ENCODE data around the gene POU3F2.

Gene POU3F2

GRCh38 chr6:98808541-98809210 lies 25.7 kb upstream of the POU3F2 start:
- no peak overlapping the region for H3K27ac ChIP-seq
- TF ChIP-seq CTCF (IDR thresholded peaks at IDR 0.05) (no peak), ZFX (IDR thresholded peaks at IDR 0.05; ENCODE audit: borderline replicate concordance) (no peak)

- TF ChIP-seq ZFX (IDR thresholded peaks at IDR 0.05; ENCODE audit: borderline replicate concordance) = no peak
- no peak for TF ChIP-seq CTCF (IDR thresholded peaks at IDR 0.05)
These were observed 22.2 kb upstream of the POU3F2 start for GRCh38 chr6:98812220-98812619.

GRCh38 chr6:98816799-98817198 lies 17.6 kb upstream of the POU3F2 start:
- TF ChIP-seq CTCF (IDR thresholded peaks at IDR 0.05) (no peak), ZFX (IDR thresholded peaks at IDR 0.05; ENCODE audit: borderline replicate concordance) (no peak)

More at GRCh38 chr6:98812220-98812619, 22.2 kb upstream of the POU3F2 start:
- no peak overlapping the region for H3K27ac ChIP-seq

GRCh38 chr6:98821756-98822405 lies 12.5 kb upstream of the POU3F2 start:
- no peak overlapping the region for H3K27ac ChIP-seq
- TF ChIP-seq ZFX (IDR thresholded peaks at IDR 0.05; ENCODE audit: borderline replicate concordance) (no peak), CTCF (IDR thresholded peaks at IDR 0.05) (no peak)

More at GRCh38 chr6:98816799-98817198, 17.6 kb upstream of the POU3F2 start:
- H3K27ac ChIP-seq = no peak overlapping the region

GRCh38 chr6:98823428-98824161 lies 10.8 kb upstream of the POU3F2 start:
- H3K27ac ChIP-seq = no peak overlapping the region
- TF ChIP-seq CTCF (IDR thresholded peaks at IDR 0.05) (no peak), ZFX (IDR thresholded peaks at IDR 0.05; ENCODE audit: borderline replicate concordance) (no peak)

- H3K27ac ChIP-seq = no peak overlapping the region
- no peak for TF ChIP-seq ZFX (IDR thresholded peaks at IDR 0.05; ENCODE audit: borderline replicate concordance)
- no peak for TF ChIP-seq CTCF (IDR thresholded peaks at IDR 0.05)
These were observed 10.0 kb upstream of the POU3F2 start for GRCh38 chr6:98824162-98824901.

Measured in 22Rv1 (cell line).